Effector memory CD4-positive, alpha-beta T cell (primary cell): ENCODE measurements around the gene ABHD10.

ENCODE experiments used
- DNase-seq, 3 donors: peaks; one replicate each; pipeline ENCODE4 v3.0.0-alpha.2; 2020
- H3K27ac ChIP-seq: 2 replicates; pipeline ENCODE4 v1.7.0; 2013; ENCODE audit warnings: mild to moderate bottlenecking, low read length, moderate library complexity; ENCODE audit not compliant: insufficient read depth, poor library complexity, severe bottlenecking
- H3K27me3 ChIP-seq: replicated peaks from 2 replicates; pipeline ENCODE4 v1.7.0; 2013; ENCODE audit warnings: mild to moderate bottlenecking, low read length; ENCODE audit not compliant: insufficient read depth, control insufficient read depth, poor library complexity, severe bottlenecking
- H3K36me3 ChIP-seq: 2 replicates; pipeline ENCODE4 v1.7.0; 2013; ENCODE audit warnings: mild to moderate bottlenecking, low read length, moderate library complexity; ENCODE audit not compliant: control insufficient read depth, insufficient read depth
- H3K4me1 ChIP-seq: 2 replicates; pipeline ENCODE4 v1.7.0; 2013; ENCODE audit warnings: low read length, mild to moderate bottlenecking; ENCODE audit not compliant: control insufficient read depth, insufficient read depth, poor library complexity, severe bottlenecking
- H3K4me3 ChIP-seq: 2 replicates; pipeline ENCODE4 v1.7.0; 2013; ENCODE audit warnings: low read length, low read depth, mild to moderate bottlenecking; ENCODE audit not compliant: insufficient read depth, poor library complexity, severe bottlenecking
- H3K9me3 ChIP-seq: 2 replicates; pipeline ENCODE4 v1.7.0; 2013; ENCODE audit warnings: mild to moderate bottlenecking, low read length, moderate library complexity; ENCODE audit not compliant: control insufficient read depth

ABHD10 gene

DNA sequence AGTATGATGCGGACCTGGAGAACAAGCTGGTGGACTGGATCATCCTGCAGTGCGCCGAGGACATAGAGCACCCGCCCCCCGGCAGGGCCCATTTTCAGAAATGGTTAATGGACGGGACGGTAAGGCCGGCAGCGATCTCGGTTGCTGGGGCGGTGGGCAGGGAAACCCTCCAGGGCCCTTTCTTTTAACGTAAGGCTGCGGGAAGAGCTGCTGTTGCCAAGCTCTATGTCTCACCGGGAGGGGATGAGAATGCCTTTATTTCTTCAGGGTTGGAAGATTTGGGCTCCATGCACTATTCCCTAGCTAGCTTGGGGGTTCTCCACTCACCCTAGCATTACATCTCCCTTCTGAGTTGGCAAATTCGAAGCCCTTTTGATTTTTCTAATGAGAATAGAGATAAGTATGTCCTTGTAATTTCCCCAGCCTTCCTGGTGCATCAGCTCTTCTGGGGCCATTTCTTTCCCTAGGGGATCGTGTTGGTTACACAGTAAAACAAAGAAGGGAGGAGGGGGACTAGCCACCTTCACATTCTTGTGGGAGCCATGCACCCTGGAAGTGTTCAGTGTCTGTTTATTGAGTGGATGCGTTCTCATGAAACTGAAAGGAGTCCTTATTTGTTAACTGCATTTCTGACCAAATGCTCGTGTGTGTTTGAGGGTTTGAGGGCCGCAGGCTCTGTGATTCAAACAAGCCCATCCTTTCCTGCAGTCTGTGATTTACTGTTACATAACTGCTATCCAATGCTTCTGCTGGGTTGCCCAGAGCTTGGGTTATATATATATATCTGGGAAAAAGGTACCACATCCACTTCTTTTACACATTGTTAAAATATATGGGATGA lies 20.9 kb downstream of the ABHD10 start:
- no peak for DNase-seq
- H3K4me1 ChIP-seq: peaks cover 18% of the 10 kb centered on the region
- no peaks in the 10 kb centered on the region for H3K9me3 ChIP-seq
- H3K27ac ChIP-seq: no peak overlapping the region
- H3K4me3 ChIP-seq: no peak overlapping the region
- H3K27me3 ChIP-seq: no peaks in the 10 kb centered on the region
- H3K36me3 ChIP-seq: no peaks in the 10 kb centered on the region

DNA sequence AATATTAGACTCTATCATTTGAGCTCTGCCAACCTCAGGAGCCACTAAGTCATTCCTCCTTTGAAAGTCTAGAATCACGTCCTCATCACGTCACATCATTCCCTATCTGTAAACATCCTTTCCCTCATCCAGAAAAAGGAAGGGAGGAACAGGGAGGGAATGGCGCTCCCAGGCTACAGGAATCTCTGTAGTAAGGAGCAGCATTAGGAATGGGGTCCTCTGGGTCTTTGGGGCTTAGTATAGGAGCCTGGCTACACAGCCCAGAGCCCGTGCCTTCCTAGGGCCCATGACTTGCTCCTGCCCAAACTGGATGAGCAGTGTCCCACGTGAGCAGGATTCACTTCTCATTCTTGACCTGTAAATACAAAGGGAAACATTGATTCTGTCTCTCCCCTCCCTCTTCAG lies 21.5 kb downstream of the ABHD10 start:
- Histone ChIP-seq H3K4me1 (peaks cover 18% of the 10 kb centered on the region), H3K4me3 (no peak overlapping the region), H3K27ac (no peak overlapping the region), H3K36me3 (no peaks in the 10 kb centered on the region), H3K9me3 (no peaks in the 10 kb centered on the region), H3K27me3 (no peaks in the 10 kb centered on the region)
- no peak for DNase-seq

DNA sequence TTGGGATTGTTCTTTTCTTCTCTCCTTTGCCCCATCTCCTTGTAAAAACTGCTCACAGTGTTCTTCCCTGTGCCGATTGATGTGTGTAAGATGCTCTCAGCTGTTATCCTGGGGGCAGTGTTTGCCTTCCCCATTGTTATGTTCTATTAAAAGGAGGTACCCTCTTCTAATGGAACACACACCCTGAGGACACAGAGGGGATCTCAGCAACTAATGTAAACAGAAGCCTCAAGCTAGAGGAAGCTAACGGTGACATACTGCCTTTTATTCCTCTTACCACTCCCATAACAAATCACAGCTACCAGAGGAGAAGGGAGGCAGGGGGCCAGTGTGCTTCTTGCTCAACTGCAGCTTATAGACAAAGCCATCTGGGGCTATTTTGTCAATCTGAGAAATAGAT lies 22.1 kb downstream of the ABHD10 start:
- Histone ChIP-seq H3K27me3 (no peaks in the 10 kb centered on the region), H3K36me3 (no peaks in the 10 kb centered on the region), H3K4me1 (peaks cover 18% of the 10 kb centered on the region), H3K27ac (no peak overlapping the region), H3K4me3 (no peak overlapping the region), H3K9me3 (no peaks in the 10 kb centered on the region)
- no peak for DNase-seq

DNA sequence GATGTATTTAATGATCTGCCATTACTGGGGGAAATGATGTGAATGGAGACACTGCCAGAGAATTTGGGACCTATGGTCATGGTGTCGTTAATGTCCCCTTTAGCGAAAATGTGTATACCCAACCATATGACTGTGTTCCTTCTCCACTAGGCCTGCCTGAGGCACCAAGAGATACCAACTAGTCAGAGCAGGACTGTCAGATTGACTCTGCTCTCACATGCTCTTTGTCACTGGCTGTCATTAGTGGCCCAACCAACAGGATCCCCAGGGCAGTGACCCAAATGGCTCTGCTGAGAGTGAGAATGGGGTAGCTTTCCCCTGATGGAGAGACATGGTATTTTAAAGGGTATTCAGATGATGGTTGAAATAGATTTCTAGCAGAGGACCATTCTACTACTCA lies 22.7 kb downstream of the ABHD10 start:
- no peak for DNase-seq
- no peaks in the 10 kb centered on the region for H3K27me3 ChIP-seq

DNA sequence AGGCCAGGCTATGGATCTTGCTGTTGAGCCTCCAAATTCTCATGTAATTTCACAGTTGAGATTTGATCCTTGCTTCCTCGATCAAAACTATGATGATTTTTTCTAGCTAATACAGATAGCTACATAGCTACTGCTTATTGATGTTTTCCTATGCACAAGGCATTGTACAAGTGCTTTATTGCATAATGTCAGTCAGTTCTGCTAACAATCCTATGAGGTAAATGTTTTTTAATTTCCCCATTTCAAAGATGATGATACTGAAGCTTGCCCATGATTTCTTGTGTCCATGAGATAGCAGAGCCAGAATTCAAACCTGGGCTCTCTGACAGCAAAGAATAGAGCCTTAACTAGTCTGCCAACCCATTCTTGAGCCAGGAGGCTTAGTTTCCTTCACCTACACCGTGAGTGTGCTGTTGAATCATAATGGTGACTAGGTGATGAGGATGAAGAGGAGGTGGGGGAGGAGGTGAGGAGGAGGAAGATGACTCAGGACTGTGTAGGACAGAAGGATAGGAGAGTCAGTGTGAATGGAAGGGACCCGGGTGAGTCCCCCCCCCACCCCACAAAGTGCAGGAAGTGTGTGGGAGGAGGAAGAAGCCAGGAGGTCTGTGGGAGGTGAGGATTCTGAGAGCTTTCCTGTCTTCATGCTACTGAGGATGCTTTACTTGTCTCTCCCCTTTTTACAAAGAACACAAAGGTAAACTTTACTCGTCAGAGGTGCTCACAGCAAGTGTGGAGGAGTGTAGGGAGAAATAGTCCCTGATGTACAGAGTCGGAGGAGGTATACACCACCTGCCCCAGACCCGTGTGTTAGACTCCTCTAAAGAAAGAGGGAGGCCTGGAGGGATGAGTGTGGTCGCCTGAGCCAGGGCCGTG lies 23.5 kb downstream of the ABHD10 start:
- H3K27ac ChIP-seq: no peak overlapping the region
- H3K27me3 ChIP-seq: no peaks in the 10 kb centered on the region
- peaks cover 18% of the 10 kb centered on the region for H3K4me1 ChIP-seq
- no peaks in the 10 kb centered on the region for H3K36me3 ChIP-seq
- H3K4me3 ChIP-seq: no peak overlapping the region
- DNase-seq: no peak
- no peaks in the 10 kb centered on the region for H3K9me3 ChIP-seq

More for the DNA sequence above, 22.7 kb downstream of the ABHD10 start:
- Histone ChIP-seq H3K27ac (no peak overlapping the region), H3K36me3 (no peaks in the 10 kb centered on the region), H3K4me3 (no peak overlapping the region), H3K9me3 (no peaks in the 10 kb centered on the region), H3K4me1 (peaks cover 18% of the 10 kb centered on the region)

DNA sequence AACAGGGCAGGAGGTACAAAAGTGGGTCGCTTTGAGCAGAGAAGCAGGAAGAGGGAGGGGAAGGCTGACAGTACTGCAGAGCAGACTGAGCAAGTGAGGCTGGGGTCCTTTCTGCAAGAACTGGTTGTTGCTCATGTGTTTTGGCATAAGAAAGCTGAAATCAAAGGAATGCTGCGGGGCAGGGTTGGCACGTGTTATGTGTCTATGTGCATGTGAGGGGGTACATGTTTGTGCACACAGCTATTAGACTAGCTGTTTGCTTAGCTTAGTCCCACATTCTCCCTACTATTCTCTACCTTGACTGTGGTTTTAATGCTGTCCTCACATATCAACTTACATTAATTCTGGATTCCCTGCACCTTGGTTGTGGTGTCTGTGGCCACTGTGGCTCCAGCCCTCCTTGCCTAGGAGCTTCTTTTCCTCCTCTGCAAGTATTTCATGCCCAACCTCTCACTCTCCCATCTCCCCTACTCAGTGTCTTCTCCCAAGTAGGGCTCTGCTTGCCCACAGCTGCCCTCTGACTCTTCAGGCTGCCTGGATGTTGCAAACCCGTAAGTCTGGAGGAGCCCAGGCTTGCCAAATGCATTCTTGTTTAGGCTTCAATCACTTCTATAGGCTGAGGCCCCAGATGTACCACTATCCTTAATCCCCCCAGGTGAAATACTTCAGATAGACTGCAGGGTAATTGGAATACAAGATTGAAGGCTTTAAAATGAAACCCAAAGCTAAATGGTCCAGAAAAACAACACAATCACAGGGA lies 24.7 kb downstream of the ABHD10 start:
- Histone ChIP-seq H3K9me3 (no peaks in the 10 kb centered on the region), H3K27ac (no peak overlapping the region), H3K4me3 (no peak overlapping the region), H3K36me3 (no peaks in the 10 kb centered on the region), H3K4me1 (peaks cover 16% of the 10 kb centered on the region), H3K27me3 (no peaks in the 10 kb centered on the region)
- DNase-seq: no peak

DNA sequence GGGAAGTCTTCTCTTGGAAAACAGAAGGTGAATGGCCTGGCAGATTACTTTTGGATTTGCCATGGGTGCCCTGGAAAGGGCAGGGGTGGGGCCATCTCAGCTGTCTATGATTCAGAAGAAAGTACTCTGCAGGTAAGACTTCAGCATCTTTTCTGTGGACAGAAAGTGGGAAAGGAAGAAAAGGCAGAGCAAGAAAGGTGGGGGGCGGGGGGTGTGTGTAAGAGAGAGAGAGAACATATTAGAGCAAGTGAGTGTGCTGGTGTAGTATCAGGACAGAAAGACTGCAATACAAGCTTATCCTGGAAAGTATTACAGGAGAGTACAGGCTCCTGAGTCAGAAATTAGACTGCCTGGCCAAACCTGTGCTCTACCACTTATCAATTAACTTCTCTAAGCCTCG lies 25.4 kb downstream of the ABHD10 start:
- no peak for DNase-seq
- Histone ChIP-seq H3K27ac (no peak overlapping the region), H3K27me3 (no peaks in the 10 kb centered on the region), H3K4me3 (no peak overlapping the region), H3K36me3 (no peaks in the 10 kb centered on the region), H3K9me3 (no peaks in the 10 kb centered on the region), H3K4me1 (peaks cover 13% of the 10 kb centered on the region)

DNA sequence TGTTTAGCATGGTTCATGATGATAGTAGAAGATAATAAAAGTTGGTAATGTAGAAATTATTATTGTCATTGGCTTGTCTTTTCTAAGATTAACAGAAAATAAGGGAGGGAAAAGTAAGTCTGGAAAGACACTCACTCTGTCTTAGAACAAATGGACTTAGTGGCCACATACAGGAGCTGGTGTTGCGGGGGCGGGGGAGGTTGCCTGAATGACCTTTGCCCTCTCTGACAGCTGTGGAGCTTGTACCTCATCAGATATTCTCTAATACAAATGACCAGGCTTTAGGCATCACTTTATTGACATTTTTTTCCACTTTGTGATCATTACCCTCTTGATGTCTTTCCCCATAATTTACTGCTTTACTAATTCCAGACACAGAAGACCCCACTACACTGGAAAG lies 25.8 kb downstream of the ABHD10 start:
- Histone ChIP-seq H3K27ac (no peak overlapping the region), H3K4me1 (peaks cover 13% of the 10 kb centered on the region), H3K36me3 (no peaks in the 10 kb centered on the region), H3K27me3 (no peaks in the 10 kb centered on the region), H3K9me3 (no peaks in the 10 kb centered on the region), H3K4me3 (no peak overlapping the region)
- DNase-seq: no peak

DNA sequence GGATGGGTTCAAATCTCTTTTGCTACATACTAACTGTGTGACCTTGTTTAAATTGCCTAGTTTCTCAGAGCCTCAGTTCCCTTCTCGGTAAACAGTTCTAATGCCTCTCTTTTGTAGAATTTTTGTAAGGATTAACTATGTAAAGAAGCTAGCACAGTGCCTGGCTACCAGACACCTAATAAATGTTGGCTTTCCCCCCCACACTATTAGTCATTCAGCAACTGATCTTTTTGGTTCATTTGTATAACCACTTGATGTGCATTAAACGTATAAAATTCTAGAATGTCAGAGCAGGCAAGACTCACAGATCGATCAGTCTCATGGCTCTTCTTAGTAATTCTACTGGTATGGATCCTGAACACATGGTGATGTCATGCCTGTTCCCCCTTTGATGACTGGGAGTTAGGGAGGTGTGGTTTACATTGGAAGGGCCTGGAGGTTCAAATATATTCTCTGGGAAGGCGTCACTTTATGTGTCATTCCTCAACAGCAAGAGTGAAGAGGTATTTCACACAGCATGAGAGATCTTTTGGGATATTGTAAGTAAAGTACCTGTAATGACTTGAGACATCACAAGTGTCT lies 26.4 kb downstream of the ABHD10 start:
- H3K4me1 ChIP-seq: peaks cover 13% of the 10 kb centered on the region
- no peaks in the 10 kb centered on the region for H3K27me3 ChIP-seq
- H3K4me3 ChIP-seq: no peak overlapping the region
- no peak for DNase-seq
- H3K9me3 ChIP-seq: no peaks in the 10 kb centered on the region
- no peak overlapping the region for H3K27ac ChIP-seq
- H3K36me3 ChIP-seq: no peaks in the 10 kb centered on the region
